ENCODE results near the gene PSMD9. TPM values are rescaled to one million over a fixed set of nuclear protein-coding genes. Genes with fewer than 3 reads are reported as not detected.

The PSMD9 gene, protein sequence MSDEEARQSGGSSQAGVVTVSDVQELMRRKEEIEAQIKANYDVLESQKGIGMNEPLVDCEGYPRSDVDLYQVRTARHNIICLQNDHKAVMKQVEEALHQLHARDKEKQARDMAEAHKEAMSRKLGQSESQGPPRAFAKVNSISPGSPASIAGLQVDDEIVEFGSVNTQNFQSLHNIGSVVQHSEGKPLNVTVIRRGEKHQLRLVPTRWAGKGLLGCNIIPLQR
- 10 to 100 TPM; 41.4 to 50.9 TPM for total RNA-seq
- polyA plus RNA-seq (2013, experiment 1 of 2) = 52.0 TPM
- polyA plus RNA-seq (2013, experiment 2 of 2) = 53.1 TPM
- long read RNA-seq, experiment 1, transcript PSMD9-207 (6 exons, 2,784 nt) = major isoform, 31 of 37 reads
- long read RNA-seq, experiment 1, partial matches to known transcripts = 0 of 37 reads
- long read RNA-seq, experiment 1, other reads (novel, unspliced or antisense) = 1 of 37 reads
- long read RNA-seq, experiment 2, transcript PSMD9-207 (6 exons, 2,784 nt) = major isoform, 85 of 92 reads
- long read RNA-seq, experiment 2, partial matches to known transcripts = 0 of 92 reads
- long read RNA-seq, experiment 2, other reads (novel, unspliced or antisense) = 3 of 92 reads
- long read RNA-seq, experiment 3, transcript PSMD9-201 (6 exons, 2,307 nt) = minor isoform, 12 of 115 reads
- long read RNA-seq, experiment 3, transcript PSMD9-207 (6 exons, 2,784 nt) = major isoform, 99 of 115 reads
- long read RNA-seq, experiment 3, partial matches to known transcripts = 0 of 115 reads
- long read RNA-seq, experiment 3, other reads (novel, unspliced or antisense) = 2 of 115 reads
- long read RNA-seq, experiment 4, transcript PSMD9-207 (6 exons, 2,784 nt) = major isoform, 201 of 224 reads
- long read RNA-seq, experiment 4, transcript PSMD9-201 (6 exons, 2,307 nt) = minor isoform, 11 of 224 reads
- long read RNA-seq, experiment 4, partial matches to known transcripts = 3 of 224 reads
- long read RNA-seq, experiment 4, other reads (novel, unspliced or antisense) = 5 of 224 reads

DNA sequence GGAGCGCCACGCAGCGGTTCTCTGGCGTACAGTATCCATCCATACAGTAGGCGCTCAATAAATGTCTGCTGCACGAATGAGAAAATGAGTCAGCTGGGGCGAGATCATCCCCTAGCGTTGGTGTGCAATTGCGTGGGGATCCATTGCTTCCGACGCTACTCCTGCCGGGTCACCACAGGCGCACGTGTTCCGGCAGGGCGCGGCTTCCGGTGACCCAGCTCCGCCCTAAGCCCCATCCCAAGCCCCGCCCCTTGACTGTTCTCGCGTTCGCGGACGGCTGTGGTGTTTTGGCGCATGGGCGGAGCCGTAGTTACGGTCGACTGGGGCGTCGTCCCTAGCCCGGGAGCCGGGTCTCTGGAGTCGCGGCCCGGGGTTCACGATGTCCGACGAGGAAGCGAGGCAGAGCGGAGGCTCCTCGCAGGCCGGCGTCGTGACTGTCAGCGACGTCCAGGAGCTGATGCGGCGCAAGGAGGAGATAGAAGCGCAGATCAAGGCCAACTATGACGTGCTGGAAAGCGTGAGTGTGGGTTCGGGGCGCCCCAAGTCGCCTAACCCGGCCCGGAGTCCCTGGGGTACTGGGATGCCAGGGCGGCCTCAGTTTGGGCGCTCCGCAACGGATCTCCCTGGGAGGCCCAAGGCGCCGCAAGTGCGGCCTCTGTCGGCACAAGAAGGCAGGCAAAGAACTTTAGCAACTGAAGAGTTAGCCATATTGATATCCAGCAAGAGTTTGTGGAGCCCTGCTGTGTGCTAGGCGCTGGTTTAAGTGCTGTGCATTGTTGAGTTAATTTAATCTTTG lies at the start of gene PSMD9:
Gene PSMD9, plus strand, starts transcription at position 313 of the 796 bp plus-strand sequence. Its CDS starts 67 bp downstream, at position 380.
- peaks cover 14% of the 10 kb centered on the region for H3K27me3 Mint-ChIP-seq (ENCODE audit: insufficient read depth)
- WGBS, 2 experiments (ENCODE audit: insufficient coverage in 1 of 2, insufficient read length in 1 of 2) = 1% methylated on average over 42 to 67 of the region's 67 CpGs

GRCh38 chr12:121839106-121839992 lies 49.2 kb upstream of the PSMD9 start:
- peak; percentile 100 for DNase-seq
- peaks cover 2% of the 10 kb centered on the region for H3K9me3 Mint-ChIP-seq
- peak overlapping the region; percentile 95 for H3K27ac Mint-ChIP-seq
- TF ChIP-seq, protein P1, sequence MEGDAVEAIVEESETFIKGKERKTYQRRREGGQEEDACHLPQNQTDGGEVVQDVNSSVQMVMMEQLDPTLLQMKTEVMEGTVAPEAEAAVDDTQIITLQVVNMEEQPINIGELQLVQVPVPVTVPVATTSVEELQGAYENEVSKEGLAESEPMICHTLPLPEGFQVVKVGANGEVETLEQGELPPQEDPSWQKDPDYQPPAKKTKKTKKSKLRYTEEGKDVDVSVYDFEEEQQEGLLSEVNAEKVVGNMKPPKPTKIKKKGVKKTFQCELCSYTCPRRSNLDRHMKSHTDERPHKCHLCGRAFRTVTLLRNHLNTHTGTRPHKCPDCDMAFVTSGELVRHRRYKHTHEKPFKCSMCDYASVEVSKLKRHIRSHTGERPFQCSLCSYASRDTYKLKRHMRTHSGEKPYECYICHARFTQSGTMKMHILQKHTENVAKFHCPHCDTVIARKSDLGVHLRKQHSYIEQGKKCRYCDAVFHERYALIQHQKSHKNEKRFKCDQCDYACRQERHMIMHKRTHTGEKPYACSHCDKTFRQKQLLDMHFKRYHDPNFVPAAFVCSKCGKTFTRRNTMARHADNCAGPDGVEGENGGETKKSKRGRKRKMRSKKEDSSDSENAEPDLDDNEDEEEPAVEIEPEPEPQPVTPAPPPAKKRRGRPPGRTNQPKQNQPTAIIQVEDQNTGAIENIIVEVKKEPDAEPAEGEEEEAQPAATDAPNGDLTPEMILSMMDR (conservative IDR thresholded peaks at IDR 0.05) = peak; percentile 71
- Histone ChIP-seq H3K27ac (ENCODE audit: low read depth, low read length) (peak overlapping the region; percentile 30), H3K4me1 (ENCODE audit: control insufficient read depth, insufficient read depth, low read length) (peaks cover 3% of the 10 kb centered on the region), H3K9ac (ENCODE audit: extremely low read depth, low read length, poor library complexity, severe bottlenecking) (peak overlapping the region; percentile 70), H3K4me3 (ENCODE audit: low read length) (peak overlapping the region; percentile 91), H3K36me3 (ENCODE audit: control insufficient read depth, insufficient read depth, low read length) (no peaks in the 10 kb centered on the region), H3K27me3 (ENCODE audit: control insufficient read depth, insufficient read depth, low read length, poor library complexity, severe bottlenecking) (no peaks in the 10 kb centered on the region), H3K9me3 (ENCODE audit: control insufficient read depth, low read length) (no peaks in the 10 kb centered on the region)
- peaks cover 10% of the 10 kb centered on the region for H3K4me1 Mint-ChIP-seq
- peaks cover 16% of the 10 kb centered on the region for H3K27me3 Mint-ChIP-seq (ENCODE audit: insufficient read depth)
- 15 to 19% methylated on average over 36 to 53 of the region's 53 CpGs for WGBS, 2 experiments (ENCODE audit: insufficient coverage in 1 of 2, insufficient read length in 1 of 2)
- H3K4me3 Mint-ChIP-seq = peak overlapping the region; percentile 82
- H3K36me3 Mint-ChIP-seq (ENCODE audit: low read depth) = no peaks in the 10 kb centered on the region

More for the DNA sequence above, at the start of gene PSMD9:
- peak within 1 kb of the TSS; percentile 98 for H3K27ac Mint-ChIP-seq
- Histone ChIP-seq H3K9me3 (ENCODE audit: control insufficient read depth, low read length) (no peaks in the 10 kb centered on the region), H3K9ac (ENCODE audit: extremely low read depth, low read length, poor library complexity, severe bottlenecking) (peak within 1 kb of the TSS; percentile 91), H3K4me1 (ENCODE audit: control insufficient read depth, insufficient read depth, low read length) (peaks cover 6% of the 10 kb centered on the region), H3K4me3 (ENCODE audit: low read length) (peak within 1 kb of the TSS; percentile 89), H3K36me3 (ENCODE audit: control insufficient read depth, insufficient read depth, low read length) (peaks cover 12% of the 10 kb centered on the region), H3K27ac (ENCODE audit: low read depth, low read length) (peak within 1 kb of the TSS; percentile 93), H3K27me3 (ENCODE audit: control insufficient read depth, insufficient read depth, low read length, poor library complexity, severe bottlenecking) (no peaks in the 10 kb centered on the region)
- peaks cover 2% of the 10 kb centered on the region for H3K9me3 Mint-ChIP-seq
- peaks cover 17% of the 10 kb centered on the region for H3K4me1 Mint-ChIP-seq
- H3K4me3 Mint-ChIP-seq = peak within 1 kb of the TSS; percentile 88
- TF ChIP-seq, protein P1 (conservative IDR thresholded peaks at IDR 0.05) = peak; percentile 89
- peaks cover 17% of the 10 kb centered on the region for H3K36me3 Mint-ChIP-seq (ENCODE audit: low read depth)
- DNase-seq = peak; percentile 100

Measured in endodermal cell (in vitro differentiated cells).